LoVo (cell line): ENCODE data around the gene RTEL1.

Source experiments
- DNase-seq: peaks from one replicate; pipeline ENCODE4 v3.0.0-alpha.2; 2016; ENCODE audit warnings: low spot score

RTEL1 gene

GRCh38 chr20:63698739-63699465 lies 40.8 kb downstream of the RTEL1 start:
- no peak for DNase-seq

GRCh38 chr20:63699466-63700198 lies 41.5 kb downstream of the RTEL1 start:
- no peak for DNase-seq

GRCh38 chr20:63700199-63701050 lies 42.3 kb downstream of the RTEL1 start:
- no peak for DNase-seq

- no peak for DNase-seq
These were observed 42.9 kb downstream of the RTEL1 start for GRCh38 chr20:63701051-63701328.

- DNase-seq = no peak
These were observed 43.4 kb downstream of the RTEL1 start for GRCh38 chr20:63701329-63702035.

- no peak for DNase-seq
These were observed 44.0 kb downstream of the RTEL1 start for GRCh38 chr20:63702036-63702665.

- DNase-seq = no peak
These were observed 44.8 kb downstream of the RTEL1 start for GRCh38 chr20:63702751-63703470.

- DNase-seq = no peak
These were observed 45.4 kb downstream of the RTEL1 start for GRCh38 chr20:63703471-63703975.

- no peak for DNase-seq
These were observed 46.0 kb downstream of the RTEL1 start for GRCh38 chr20:63703976-63704748.

- no peak for DNase-seq
These were observed 46.6 kb downstream of the RTEL1 start for GRCh38 chr20:63704749-63705117.

GRCh38 chr20:63705232-63706026 lies 47.3 kb downstream of the RTEL1 start:
- DNase-seq = no peak

GRCh38 chr20:63706027-63706695 lies 48.0 kb downstream of the RTEL1 start:
- no peak for DNase-seq

GRCh38 chr20:63706852-63707557 lies 48.9 kb downstream of the RTEL1 start:
- DNase-seq = peak; percentile 53

GRCh38 chr20:63707558-63708300 lies 49.6 kb downstream of the RTEL1 start, which contains the start of the genes ARFRP1 and ZGPAT:
Gene ARFRP1 (minus strand): TSS chr20:63707976. CDS start chr20:63707091, 885 bp downstream.
Gene ZGPAT (plus strand): TSS chr20:63708039. CDS start chr20:63708581, 542 bp downstream.
- DNase-seq = peak; percentile 83

GRCh38 chr20:63708301-63709148 lies 50.4 kb downstream of the RTEL1 start:
- DNase-seq = no peak

- no peak for DNase-seq
These were observed 51.0 kb downstream of the RTEL1 start for GRCh38 chr20:63709149-63709527.
